Measurements from ENCODE around the gene TBKBP1.
"Not testable (repeated sequence)": the region's sequence is repeated elsewhere in the genome, so short reads cannot be mapped to it uniquely, and the experiment has no call there.

The TBKBP1 gene

GRCh38 chr17:47678196-47678595 is 15.8 kb upstream of the TBKBP1 start:
- no peak for DNase-seq

- no peak for DNase-seq
These were observed 11.8 kb upstream of the TBKBP1 start for GRCh38 chr17:47682138-47682537.

- not testable (repeated sequence) for DNase-seq
These were observed 11.2 kb upstream of the TBKBP1 start for GRCh38 chr17:47682727-47683126.

GRCh38 chr17:47684025-47684424 is 9.9 kb upstream of the TBKBP1 start:
- DNase-seq, result no peak

GRCh38 chr17:47684535-47685193 is 9.3 kb upstream of the TBKBP1 start:
- no peak for DNase-seq

- DNase-seq, result no peak
These were observed 8.2 kb upstream of the TBKBP1 start for GRCh38 chr17:47685556-47686275.

- no peak for DNase-seq
These were observed 7.7 kb upstream of the TBKBP1 start for GRCh38 chr17:47686276-47686635.

- DNase-seq, result no peak
These were observed 7.2 kb upstream of the TBKBP1 start for GRCh38 chr17:47686664-47687327.

- no peak for DNase-seq
These were observed 6.7 kb upstream of the TBKBP1 start for GRCh38 chr17:47687328-47687690.

- no peak for DNase-seq
These were observed 6.2 kb upstream of the TBKBP1 start for GRCh38 chr17:47687748-47688147.

- peak; percentile 51 to 91 for DNase-seq
These were observed 3.8 kb upstream of the TBKBP1 start for GRCh38 chr17:47690121-47690520.

GRCh38 chr17:47692137-47692894 is 1.6 kb upstream of the TBKBP1 start:
- DNase-seq, result no peak

GRCh38 chr17:47692895-47693730 is 848 bp upstream of the TBKBP1 start:
- no peak for DNase-seq

- peak; percentile 57 to 72 for DNase-seq
These were observed 844 bp downstream of the TBKBP1 start for GRCh38 chr17:47694581-47695428.

- peak; percentile 63 to 87 for DNase-seq
These were observed 1.7 kb downstream of the TBKBP1 start for GRCh38 chr17:47695429-47696376.

- DNase-seq, result no peak
These were observed 3.0 kb downstream of the TBKBP1 start for GRCh38 chr17:47696717-47697642.

- DNase-seq, result no peak
These were observed 4.1 kb downstream of the TBKBP1 start for GRCh38 chr17:47697906-47698711.

Measured in inflammatory macrophage treated with lipopolysaccharide for 1 hour (primary cell).